T-helper 17 cell (primary cell): ENCODE data around the gene PLXNA4. TPM values are rescaled to one million over a fixed set of nuclear protein-coding genes. Genes with fewer than 3 reads are reported as not detected.

Experiments used
- ATAC-seq: fragments of 150-1000 bp; cut with Tn5 transposase; 2 replicates; pipeline ENCODE4 v1.10.0; 2021; ENCODE audit warnings: mild to moderate bottlenecking, moderate library complexity
- DNase-seq, 3 donors: peaks; one replicate each; pipeline versions ENCODE4 v3.0.0 to v3.0.0-alpha.2; 2020 to 2021
- H3K9me3 ChIP-seq: one replicate; pipeline ENCODE4 v1.7.0; 2013; ENCODE audit warnings: low read length, mild to moderate bottlenecking; ENCODE audit not compliant: control insufficient read depth, poor library complexity, severe bottlenecking
- H3K27ac Mint-ChIP-seq: one replicate; pipeline ENCODE4 v1.8.0; 2022; ENCODE audit warnings: mild to moderate bottlenecking, moderate library complexity, mixed read lengths
- H3K27me3 Mint-ChIP-seq: one replicate; pipeline ENCODE4 v1.8.0; 2022; ENCODE audit warnings: mixed read lengths
- H3K36me3 Mint-ChIP-seq: one replicate; pipeline ENCODE4 v1.8.0; 2022; ENCODE audit warnings: low read depth, mixed read lengths
- H3K4me1 Mint-ChIP-seq: one replicate; pipeline ENCODE4 v1.8.0; 2022; ENCODE audit warnings: mild to moderate bottlenecking, mixed read lengths
- H3K4me3 Mint-ChIP-seq: one replicate; pipeline ENCODE4 v1.8.0; 2022; ENCODE audit warnings: mild to moderate bottlenecking, moderate library complexity, mixed read lengths
- total RNA-seq, 4 donors: library from RNA in 2 of 4; stranded (reverse) in 2 of 4; gene quantifications; one replicate each; pipeline ENCODE4 v1.2.3 and lab custom pipeline; 2022 to 2026

The PLXNA4 gene
- total RNA-seq, 2 donors from 2014 or later: 9.5 to 11.7 TPM

DNA sequence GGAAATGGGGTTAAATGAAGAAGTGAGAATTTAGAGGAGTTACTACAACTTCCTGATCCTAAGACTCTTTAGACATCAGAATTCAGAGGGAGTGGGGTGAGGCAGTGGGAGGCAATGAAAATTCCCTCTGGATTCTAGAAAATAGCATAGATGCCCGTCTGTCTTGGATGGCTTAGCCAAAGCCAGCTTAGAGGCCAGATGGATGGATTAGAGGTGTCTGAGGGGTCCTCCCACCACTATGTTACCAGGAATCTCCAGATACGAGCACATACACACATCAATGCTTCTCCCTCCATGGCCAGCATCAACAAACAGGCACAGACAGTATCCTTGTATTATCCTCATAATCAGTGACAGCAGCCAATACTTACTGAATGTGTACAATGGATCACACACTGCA, 418.1 kb downstream of the PLXNA4 start:
- Mint-ChIP-seq H3K27me3 (peaks cover 33% of the 10 kb centered on the region), H3K36me3 (peaks cover 4% of the 10 kb centered on the region), H3K4me3 (no peak overlapping the region), H3K4me1 (no peaks in the 10 kb centered on the region), H3K27ac (no peak overlapping the region)
- H3K9me3 ChIP-seq: no peaks in the 10 kb centered on the region
- ATAC-seq (no peak), DNase-seq (no peak)

DNA sequence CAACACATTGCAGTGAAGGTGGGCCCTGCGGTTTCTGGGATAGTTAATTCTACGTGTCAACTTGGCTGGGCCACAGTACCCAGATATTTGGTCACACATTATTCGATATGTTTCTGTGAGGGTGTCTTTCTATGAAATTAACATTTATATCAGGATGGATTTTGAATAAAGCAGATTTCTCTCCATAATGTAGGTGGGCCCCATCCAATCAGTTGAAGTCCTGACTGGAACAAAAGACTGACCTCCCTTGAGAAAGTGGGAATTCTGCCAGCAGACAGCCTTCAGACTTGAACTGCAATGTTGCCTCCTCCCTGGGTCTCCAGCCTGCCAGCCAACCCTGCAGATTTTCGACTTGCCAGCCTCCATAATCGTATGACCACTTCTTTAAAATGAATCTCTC, 420.6 kb downstream of the PLXNA4 start:
- ATAC-seq (no peak), DNase-seq (no peak)
- Mint-ChIP-seq H3K4me3 (no peak overlapping the region), H3K4me1 (no peaks in the 10 kb centered on the region), H3K27ac (peak overlapping the region; percentile 39), H3K27me3 (peaks cover 27% of the 10 kb centered on the region), H3K36me3 (peaks cover 4% of the 10 kb centered on the region)
- H3K9me3 ChIP-seq: no peaks in the 10 kb centered on the region

DNA sequence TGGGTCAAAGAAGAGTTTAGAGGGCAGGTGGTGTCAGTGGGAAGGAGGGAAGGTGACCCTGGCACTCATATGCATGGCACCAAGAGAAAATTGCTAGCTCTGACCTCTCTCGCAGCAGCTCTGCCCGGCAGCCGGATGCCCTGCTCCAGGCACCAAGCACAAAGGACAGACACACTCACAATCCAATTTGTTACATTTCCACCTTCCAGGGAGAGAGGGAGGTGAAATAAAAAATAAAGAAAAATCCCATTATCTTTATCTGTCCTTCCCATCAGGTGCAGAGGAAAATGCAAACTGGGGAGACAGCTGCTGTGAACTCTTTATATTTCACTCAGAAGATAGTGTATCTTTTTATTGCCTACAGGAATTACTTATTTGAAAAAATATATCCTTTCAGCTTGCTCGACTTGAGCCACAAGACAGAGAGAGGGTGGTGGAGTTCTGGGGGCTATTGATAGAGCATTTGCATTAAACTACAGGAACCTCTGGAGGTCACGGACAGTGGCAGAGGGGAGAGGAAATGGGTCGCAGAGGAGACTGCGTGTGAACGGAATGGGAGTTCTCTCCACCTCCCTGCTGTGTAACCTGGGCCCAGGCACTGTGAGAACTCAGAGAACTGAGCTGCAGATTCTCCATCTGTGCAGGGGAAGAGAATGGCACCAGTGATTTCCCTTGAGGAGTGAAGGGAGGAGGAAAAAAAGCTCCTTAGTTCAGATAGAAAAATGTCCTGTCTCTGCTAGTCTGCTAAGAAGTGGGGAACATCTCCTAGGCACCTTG, 421.4 kb downstream of the PLXNA4 start:
- ATAC-seq: no peak
- Mint-ChIP-seq H3K36me3 (peaks cover 4% of the 10 kb centered on the region), H3K4me1 (no peaks in the 10 kb centered on the region), H3K27ac (peak overlapping the region; percentile 39), H3K27me3 (peaks cover 22% of the 10 kb centered on the region), H3K4me3 (no peak overlapping the region)
- DNase-seq: no peak
- H3K9me3 ChIP-seq: no peaks in the 10 kb centered on the region

DNA sequence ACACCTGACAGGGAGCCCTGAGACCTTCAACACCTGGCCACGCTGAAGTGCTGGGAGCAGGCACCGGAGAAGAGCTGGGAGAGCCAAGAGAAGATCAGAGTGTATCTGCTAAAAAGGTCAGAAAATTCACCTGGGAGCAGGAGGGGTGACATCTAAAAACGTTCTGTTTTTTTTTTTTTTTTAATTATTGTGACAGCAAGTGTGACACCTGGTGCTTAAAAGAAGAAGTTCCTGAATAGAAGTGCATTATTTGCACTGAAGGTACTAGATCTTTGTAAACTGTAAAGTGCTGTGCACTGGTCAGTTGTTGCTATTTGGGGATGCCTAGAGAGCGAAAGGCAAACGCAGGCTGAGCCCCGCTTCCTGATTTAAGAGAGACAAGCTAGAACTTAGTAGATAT, 422.0 kb downstream of the PLXNA4 start:
- peak overlapping the region; percentile 39 for H3K27ac Mint-ChIP-seq
- H3K9me3 ChIP-seq: no peaks in the 10 kb centered on the region
- no peak for ATAC-seq
- no peak for DNase-seq
- H3K4me1 Mint-ChIP-seq: no peaks in the 10 kb centered on the region
- no peak overlapping the region for H3K4me3 Mint-ChIP-seq
- peaks cover 22% of the 10 kb centered on the region for H3K27me3 Mint-ChIP-seq
- peaks cover 4% of the 10 kb centered on the region for H3K36me3 Mint-ChIP-seq

DNA sequence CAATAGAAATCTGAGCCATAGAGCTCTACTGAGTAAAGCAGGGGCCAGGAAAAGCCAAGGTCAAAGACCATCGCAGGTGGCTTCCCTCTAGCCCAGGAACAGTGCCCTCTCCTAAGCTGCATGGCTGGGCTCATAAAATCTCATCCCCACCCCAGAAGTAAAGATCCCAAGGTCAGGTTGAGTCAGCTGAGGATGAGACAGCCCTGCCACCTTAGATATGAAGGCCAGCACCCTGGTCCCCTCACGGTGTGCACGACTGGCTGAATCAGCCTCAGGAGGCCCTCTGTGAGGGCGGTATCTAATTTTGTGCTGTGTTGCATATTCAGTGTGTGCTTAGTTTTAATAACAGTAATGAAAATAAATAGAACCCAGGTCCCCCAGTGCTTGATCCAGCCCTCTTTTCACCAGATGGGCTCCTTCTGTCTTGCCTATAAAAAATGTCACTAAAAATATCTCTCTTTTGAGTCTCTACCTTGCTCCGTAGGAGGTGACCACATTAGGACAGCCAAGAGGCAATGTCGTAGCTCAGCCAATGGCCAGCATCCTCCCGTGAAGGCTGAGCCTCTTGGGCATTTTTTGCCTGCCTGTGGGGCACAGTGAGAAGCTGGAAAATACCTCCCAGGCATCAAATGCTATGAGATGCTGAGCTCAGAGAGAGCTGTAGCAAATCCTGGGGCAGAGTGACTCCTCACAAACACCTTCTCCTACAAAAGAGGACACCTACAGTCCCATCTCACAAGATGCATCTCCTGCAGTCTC, 424.0 kb downstream of the PLXNA4 start:
- H3K9me3 ChIP-seq: no peaks in the 10 kb centered on the region
- Mint-ChIP-seq H3K27me3 (peaks cover 19% of the 10 kb centered on the region), H3K4me1 (no peaks in the 10 kb centered on the region), H3K27ac (no peak overlapping the region), H3K4me3 (no peak overlapping the region), H3K36me3 (peaks cover 2% of the 10 kb centered on the region)
- DNase-seq (no peak), ATAC-seq (no peak)

DNA sequence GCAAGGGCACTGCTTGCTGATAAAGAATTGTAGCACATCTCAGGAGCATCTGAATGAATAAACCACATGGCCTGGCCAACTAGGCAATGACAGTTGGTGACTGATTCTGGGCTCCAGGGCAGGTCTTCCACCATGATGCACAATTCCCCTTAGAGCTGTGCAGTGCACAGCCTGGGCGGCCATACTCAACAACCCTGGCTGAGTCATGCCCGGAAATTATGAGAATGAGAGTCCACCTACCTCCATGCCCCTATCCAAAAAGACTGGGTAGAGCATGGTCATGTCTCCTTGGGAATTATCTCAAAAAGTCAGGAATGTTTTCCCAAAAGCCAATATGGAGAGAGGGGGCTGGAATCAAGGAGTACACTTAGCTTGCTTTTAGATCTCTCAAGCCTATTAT, 425.6 kb downstream of the PLXNA4 start:
- Mint-ChIP-seq H3K27me3 (peaks cover 19% of the 10 kb centered on the region), H3K36me3 (no peaks in the 10 kb centered on the region), H3K27ac (no peak overlapping the region), H3K4me1 (no peaks in the 10 kb centered on the region), H3K4me3 (no peak overlapping the region)
- no peak for DNase-seq
- no peaks in the 10 kb centered on the region for H3K9me3 ChIP-seq
- no peak for ATAC-seq

DNA sequence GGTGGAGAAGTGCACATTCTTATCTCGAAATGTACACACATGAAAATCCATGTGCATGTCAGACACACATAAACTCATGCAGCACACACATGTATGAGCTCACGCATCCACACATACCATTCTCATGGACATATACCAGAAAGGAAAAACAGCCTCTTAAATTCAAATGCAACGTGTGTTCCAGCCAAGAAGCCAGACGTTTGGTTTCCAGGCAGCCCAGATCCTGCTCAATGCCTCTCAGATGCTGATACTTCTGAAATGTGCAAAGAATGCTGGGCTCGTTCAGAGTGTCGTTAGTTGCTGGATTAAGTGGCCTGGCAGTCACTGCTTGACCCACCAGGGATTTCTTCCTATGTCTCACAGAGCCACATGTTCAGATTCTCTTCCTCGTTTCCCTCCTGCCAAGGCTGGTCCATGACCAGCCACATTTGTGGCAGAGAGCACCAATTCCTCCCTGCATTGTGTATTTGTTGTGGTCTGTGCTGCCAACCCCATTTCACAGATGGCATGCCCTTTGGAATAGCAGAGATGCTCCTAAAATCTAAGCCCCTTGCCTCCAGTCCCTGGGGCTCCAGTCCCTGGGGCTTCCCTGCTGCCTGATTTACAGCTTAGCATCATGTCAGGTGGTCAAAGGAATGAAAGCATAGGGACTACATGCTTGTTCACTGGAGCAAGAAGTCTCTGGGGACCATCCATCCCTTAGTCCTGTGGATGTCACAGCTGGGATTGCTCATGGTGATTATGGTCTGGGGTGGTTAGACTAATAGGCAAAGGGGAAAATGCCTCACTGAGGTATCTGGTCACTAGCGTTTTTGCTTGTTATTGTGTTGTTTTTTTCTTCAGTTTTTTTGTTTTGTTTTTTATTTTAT, 426.6 kb downstream of the PLXNA4 start:
- no peak for ATAC-seq
- Mint-ChIP-seq H3K36me3 (no peaks in the 10 kb centered on the region), H3K4me3 (no peak overlapping the region), H3K27ac (no peak overlapping the region), H3K27me3 (peaks cover 19% of the 10 kb centered on the region), H3K4me1 (no peaks in the 10 kb centered on the region)
- DNase-seq: no peak
- no peaks in the 10 kb centered on the region for H3K9me3 ChIP-seq

DNA sequence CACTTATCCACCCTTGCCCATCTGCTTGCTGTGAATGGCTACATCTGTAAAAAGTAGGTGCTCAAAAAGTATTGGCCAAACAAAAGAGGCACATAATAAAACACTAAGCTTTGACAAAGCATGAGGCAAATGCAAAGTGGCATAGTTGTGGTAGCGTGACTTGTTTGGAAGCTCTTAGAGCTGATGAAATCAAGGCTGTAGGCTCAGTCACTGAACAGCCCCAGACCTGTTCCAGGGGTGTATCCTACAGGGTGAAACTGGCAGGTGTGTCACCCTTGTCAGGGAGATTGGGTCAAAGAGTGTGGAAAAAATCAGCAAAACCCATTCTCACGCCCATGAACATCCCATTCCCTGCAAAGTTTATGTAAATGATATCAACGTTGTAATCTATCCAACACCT, 427.4 kb downstream of the PLXNA4 start:
- no peak for ATAC-seq
- H3K36me3 Mint-ChIP-seq: no peaks in the 10 kb centered on the region
- DNase-seq: no peak
- no peaks in the 10 kb centered on the region for H3K4me1 Mint-ChIP-seq
- no peaks in the 10 kb centered on the region for H3K9me3 ChIP-seq
- H3K27ac Mint-ChIP-seq: no peak overlapping the region
- H3K27me3 Mint-ChIP-seq: peaks cover 11% of the 10 kb centered on the region
- no peak overlapping the region for H3K4me3 Mint-ChIP-seq

DNA sequence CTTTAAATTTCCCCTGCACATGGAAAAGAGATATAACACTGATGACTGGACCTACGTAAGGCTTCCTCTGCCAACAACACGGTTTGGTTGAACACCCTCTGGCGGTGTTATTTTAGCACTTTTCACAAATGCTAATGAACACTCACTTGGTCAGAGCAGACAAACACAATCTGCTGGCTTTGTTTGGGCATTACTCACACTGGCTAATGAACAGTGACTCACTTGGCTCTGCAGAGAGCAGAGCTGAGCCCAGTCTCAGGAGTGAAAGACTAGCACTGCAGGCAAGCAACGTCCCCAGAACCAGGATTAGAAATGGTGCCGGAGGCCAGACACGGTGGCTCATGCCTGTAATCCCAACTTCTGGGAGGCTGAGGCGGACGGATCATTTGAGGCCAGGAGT, 430.8 kb downstream of the PLXNA4 start:
- DNase-seq: no peak
- no peaks in the 10 kb centered on the region for H3K36me3 Mint-ChIP-seq
- H3K27ac Mint-ChIP-seq: no peak overlapping the region
- H3K4me1 Mint-ChIP-seq: no peaks in the 10 kb centered on the region
- no peak overlapping the region for H3K4me3 Mint-ChIP-seq
- ATAC-seq: no peak
- no peaks in the 10 kb centered on the region for H3K9me3 ChIP-seq
- H3K27me3 Mint-ChIP-seq: peaks cover 12% of the 10 kb centered on the region

DNA sequence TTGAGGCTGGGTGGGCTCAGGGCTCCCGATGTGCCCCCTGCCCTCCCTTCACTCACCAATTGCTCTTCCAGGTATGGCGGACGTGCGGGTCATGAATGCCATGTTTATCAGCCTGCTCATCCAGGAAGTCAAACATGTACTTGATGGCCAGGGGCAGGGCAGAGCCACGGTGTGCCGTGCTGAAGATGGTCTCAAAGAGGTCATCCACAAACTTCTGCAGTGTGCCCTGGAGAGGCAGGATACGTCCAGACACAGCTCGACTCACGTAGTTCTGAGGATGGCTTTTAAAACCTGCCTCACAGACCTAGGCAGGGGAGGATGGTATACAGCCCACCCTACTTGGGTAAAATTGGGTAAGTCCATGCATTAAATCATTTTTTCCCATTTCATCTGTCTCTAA, 431.2 kb downstream of the PLXNA4 start:
- ATAC-seq: no peak
- Mint-ChIP-seq H3K36me3 (no peaks in the 10 kb centered on the region), H3K4me3 (no peak overlapping the region), H3K27me3 (peaks cover 12% of the 10 kb centered on the region), H3K27ac (no peak overlapping the region), H3K4me1 (no peaks in the 10 kb centered on the region)
- H3K9me3 ChIP-seq: no peaks in the 10 kb centered on the region
- no peak for DNase-seq

DNA sequence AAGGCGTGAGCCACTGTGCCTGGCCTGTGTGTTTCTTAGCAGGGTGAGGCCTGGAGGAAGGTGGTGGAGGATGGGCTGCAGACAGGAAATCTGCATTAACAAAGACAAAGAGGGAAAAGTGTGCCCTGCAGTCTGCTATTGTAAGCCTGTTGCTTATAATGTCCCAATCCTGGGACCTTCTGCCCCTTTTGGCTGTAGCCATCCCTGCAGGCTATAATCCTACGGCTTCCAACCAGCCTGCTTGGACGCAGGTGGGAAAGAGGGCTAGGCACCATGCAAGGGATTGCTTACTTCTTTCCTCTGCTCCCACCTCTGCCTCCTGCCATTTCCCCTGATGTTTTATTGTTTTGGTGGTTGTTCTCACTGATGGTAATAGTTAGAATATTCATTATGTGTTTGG, 434.3 kb downstream of the PLXNA4 start:
- peaks cover 8% of the 10 kb centered on the region for H3K27me3 Mint-ChIP-seq
- DNase-seq (no peak), ATAC-seq (no peak)
- no peaks in the 10 kb centered on the region for H3K4me1 Mint-ChIP-seq
- H3K27ac Mint-ChIP-seq: no peak overlapping the region
- H3K9me3 ChIP-seq: no peaks in the 10 kb centered on the region
- no peaks in the 10 kb centered on the region for H3K36me3 Mint-ChIP-seq
- no peak overlapping the region for H3K4me3 Mint-ChIP-seq

DNA sequence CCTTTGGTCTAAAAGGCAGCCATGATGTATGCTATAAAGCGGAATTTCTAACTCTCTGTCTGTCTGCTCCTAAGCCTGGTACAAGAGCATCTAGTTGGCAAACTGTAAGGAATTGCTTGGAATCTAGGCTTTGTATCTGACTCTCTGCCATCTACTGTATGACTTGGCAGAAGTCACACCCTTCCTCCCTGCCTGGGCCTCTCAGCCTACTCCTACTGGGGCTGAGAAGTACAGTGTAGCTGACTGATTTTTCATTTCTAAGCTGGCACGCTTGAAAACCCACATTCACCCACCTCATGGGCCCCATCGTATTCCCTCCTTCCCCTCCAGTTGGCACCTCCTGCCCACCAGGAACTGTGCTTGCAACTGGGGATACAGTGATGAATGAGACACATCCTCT, 435.2 kb downstream of the PLXNA4 start:
- DNase-seq (no peak), ATAC-seq (no peak)
- Mint-ChIP-seq H3K27me3 (peaks cover 8% of the 10 kb centered on the region), H3K4me3 (no peak overlapping the region), H3K4me1 (no peaks in the 10 kb centered on the region), H3K27ac (no peak overlapping the region), H3K36me3 (no peaks in the 10 kb centered on the region)
- no peaks in the 10 kb centered on the region for H3K9me3 ChIP-seq

DNA sequence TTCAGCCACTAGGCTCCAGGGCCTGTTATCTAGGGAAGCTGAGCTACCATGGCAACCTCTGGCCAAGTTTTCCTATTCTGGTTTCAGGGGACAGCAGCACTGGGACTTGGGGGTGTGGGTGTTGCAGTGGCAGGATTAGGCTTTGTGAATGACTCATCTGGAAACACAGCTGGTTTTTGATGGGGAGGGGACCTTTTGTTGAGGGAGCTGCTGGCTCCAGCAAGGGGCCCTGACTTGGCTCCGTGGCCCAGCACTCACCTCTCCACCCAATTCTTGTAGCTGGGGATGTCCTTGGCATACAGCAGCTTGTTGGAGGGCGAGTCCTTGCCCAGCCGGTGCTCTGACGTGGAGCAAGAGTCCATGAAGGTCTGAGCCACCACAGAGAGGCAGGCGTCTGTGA, 435.9 kb downstream of the PLXNA4 start:
- Mint-ChIP-seq H3K36me3 (no peaks in the 10 kb centered on the region), H3K27me3 (peaks cover 8% of the 10 kb centered on the region), H3K27ac (no peak overlapping the region), H3K4me3 (no peak overlapping the region), H3K4me1 (no peaks in the 10 kb centered on the region)
- ATAC-seq (no peak), DNase-seq (no peak)
- no peaks in the 10 kb centered on the region for H3K9me3 ChIP-seq
